Measurements from ENCODE around the gene MAP3K13. TPM values are rescaled to one million over a fixed set of nuclear protein-coding genes. Genes with fewer than 3 reads are reported as not detected.
A peak's percentile ranks its signal among the peaks of the same experiment; 100 is the strongest.

MAP3K13 gene
- polyA plus RNA-seq, 1 donor (not counting 4 experiments of a cell fraction or from before 2014, with no cell fraction given): 23.0 TPM

DNA sequence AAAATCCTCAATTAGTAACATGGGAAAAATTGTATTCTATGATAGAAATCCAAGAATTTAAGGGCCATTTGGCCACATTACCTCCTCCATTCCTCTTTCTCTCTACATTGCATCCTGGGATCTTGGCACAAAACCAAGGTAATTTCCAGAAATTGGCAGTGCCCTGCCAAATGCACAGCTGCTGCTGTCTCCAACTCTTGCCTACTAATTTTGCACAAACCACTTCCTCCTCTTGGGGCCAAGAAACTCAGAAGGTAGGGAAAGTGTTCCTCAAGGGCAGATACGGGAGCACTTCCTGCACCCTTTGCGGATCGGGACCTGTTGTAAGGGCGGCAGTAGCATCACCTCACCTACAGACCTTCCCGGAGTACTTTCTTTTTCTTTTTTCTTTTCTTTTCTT, 57.8 kb downstream of the MAP3K13 start:
- H3K4me2 ChIP-seq (ENCODE audit: control insufficient read depth, extremely low read depth, insufficient read depth, low read depth, low read length): peak overlapping the region; percentile 50
- no peaks in the 10 kb centered on the region for H3K27me3 ChIP-seq (ENCODE audit: control insufficient read depth, extremely low read depth, insufficient read depth, low read length)
- H3K9ac ChIP-seq (ENCODE audit: control insufficient read depth, extremely low read depth, insufficient read depth, low read length): no peak overlapping the region
- peaks cover 10% of the 10 kb centered on the region for H3K4me1 ChIP-seq (ENCODE audit: control insufficient read depth, extremely low read depth, insufficient read depth, low read length)
- DNase-seq (ENCODE audit: low read depth, low spot score) (peak; percentile 25), FAIRE-seq (peak; percentile 73)
- H2AFZ ChIP-seq (ENCODE audit: control insufficient read depth, low read length): no peak overlapping the region
- H3K79me2 ChIP-seq (ENCODE audit: control insufficient read depth, insufficient read depth, low read length): no peaks in the 10 kb centered on the region
- no peaks in the 10 kb centered on the region for H3K9me3 ChIP-seq (ENCODE audit: control insufficient read depth, low read depth, low read length)
- H3K27ac ChIP-seq (ENCODE audit: control insufficient read depth, insufficient read depth, low read length): no peak overlapping the region
- dilution Hi-C loops (cut with MboI; ENCODE audit: extremely low pct_ligation_motif_present, low sequenced_read_pairs): no loop called here
- no peaks in the 10 kb centered on the region for H3K9me1 ChIP-seq (ENCODE audit: control insufficient read depth, extremely low read depth, insufficient read depth, low read length)
- no peaks in the 10 kb centered on the region for H3K36me3 ChIP-seq (ENCODE audit: control insufficient read depth in 2 of 2, extremely low read depth in 1 of 2, insufficient read depth in 2 of 2, low read length in 2 of 2)
- peak in 1 of 3 experiments; percentile 2 for TF ChIP-seq CTCF (optimal IDR thresholded peaks at IDR 0.05 in 1 of 3, IDR thresholded peaks at IDR 0.05 in 1 of 3, conservative IDR thresholded peaks at IDR 0.05 in 1 of 3; ENCODE audit: extremely low read depth in 1 of 3, insufficient read depth in 2 of 3, low read length in 3 of 3)
- TF ChIP-seq EZH2 (IDR thresholded peaks at IDR 0.05; ENCODE audit: low read length): no peak
- H4K20me1 ChIP-seq (ENCODE audit: control insufficient read depth, extremely low read depth, insufficient read depth, low read length): no peaks in the 10 kb centered on the region
- H3K4me3 ChIP-seq (ENCODE audit: control insufficient read depth in 2 of 3, extremely low read depth in 1 of 3, insufficient read depth in 2 of 3, low read depth in 1 of 3, low read length in 3 of 3): peak overlapping the region in 1 of 3 experiments; percentile 26

DNA sequence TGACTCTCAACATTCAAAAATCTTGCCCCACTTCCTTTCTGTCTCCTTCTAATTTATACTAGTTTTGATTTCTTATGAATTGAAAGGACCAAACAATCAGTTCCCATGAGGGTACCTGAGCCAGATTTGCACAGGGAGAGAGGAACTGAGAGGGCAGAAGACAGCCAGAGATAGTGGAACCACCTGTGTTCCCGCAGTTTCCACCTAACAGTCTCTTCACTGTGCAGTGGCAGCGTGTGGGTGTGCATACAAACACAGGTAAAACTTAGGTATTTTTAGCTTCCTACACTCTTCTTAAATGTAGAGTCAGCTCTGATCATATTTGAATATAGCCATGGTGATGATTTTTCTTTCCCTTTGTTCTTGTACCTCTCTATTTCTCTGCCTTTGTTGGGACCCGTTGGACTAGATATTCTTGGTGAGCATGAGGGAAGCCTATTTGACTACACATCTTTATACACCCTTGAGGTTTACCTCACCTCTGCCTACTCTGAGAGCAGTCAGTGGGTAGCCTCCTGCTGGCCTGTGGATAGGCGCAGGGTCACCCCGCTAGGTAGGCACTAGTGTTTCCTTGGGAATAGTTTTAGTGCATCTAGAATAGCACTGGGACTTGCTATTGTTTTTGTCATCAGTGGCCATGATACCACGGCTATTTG, 58.8 kb downstream of the MAP3K13 start:
- Histone ChIP-seq H3K79me2 (ENCODE audit: control insufficient read depth, insufficient read depth, low read length) (no peaks in the 10 kb centered on the region), H3K36me3 (ENCODE audit: control insufficient read depth in 2 of 2, extremely low read depth in 1 of 2, insufficient read depth in 2 of 2, low read length in 2 of 2) (no peaks in the 10 kb centered on the region), H3K9ac (ENCODE audit: control insufficient read depth, extremely low read depth, insufficient read depth, low read length) (no peak overlapping the region), H3K4me3 (ENCODE audit: control insufficient read depth in 2 of 3, extremely low read depth in 1 of 3, insufficient read depth in 2 of 3, low read depth in 1 of 3, low read length in 3 of 3) (no peak overlapping the region), H3K9me1 (ENCODE audit: control insufficient read depth, extremely low read depth, insufficient read depth, low read length) (no peaks in the 10 kb centered on the region), H2AFZ (ENCODE audit: control insufficient read depth, low read length) (no peak overlapping the region), H3K4me1 (ENCODE audit: control insufficient read depth, extremely low read depth, insufficient read depth, low read length) (peaks cover 10% of the 10 kb centered on the region), H4K20me1 (ENCODE audit: control insufficient read depth, extremely low read depth, insufficient read depth, low read length) (no peaks in the 10 kb centered on the region), H3K9me3 (ENCODE audit: control insufficient read depth, low read depth, low read length) (no peaks in the 10 kb centered on the region), H3K27me3 (ENCODE audit: control insufficient read depth, extremely low read depth, insufficient read depth, low read length) (no peaks in the 10 kb centered on the region), H3K27ac (ENCODE audit: control insufficient read depth, insufficient read depth, low read length) (no peak overlapping the region), H3K4me2 (ENCODE audit: control insufficient read depth, extremely low read depth, insufficient read depth, low read depth, low read length) (no peak overlapping the region)
- dilution Hi-C loops (cut with MboI; ENCODE audit: extremely low pct_ligation_motif_present, low sequenced_read_pairs): no loop called here
- no peak for DNase-seq (ENCODE audit: low read depth, low spot score)
- FAIRE-seq: no peak
- no peak for TF ChIP-seq CTCF (optimal IDR thresholded peaks at IDR 0.05 in 1 of 3, IDR thresholded peaks at IDR 0.05 in 1 of 3, conservative IDR thresholded peaks at IDR 0.05 in 1 of 3; ENCODE audit: extremely low read depth in 1 of 3, insufficient read depth in 2 of 3, low read length in 3 of 3)
- no peak for TF ChIP-seq EZH2 (IDR thresholded peaks at IDR 0.05; ENCODE audit: low read length)
